H1 (cell line): ENCODE data around the gene ETNK1. TPM values are rescaled to one million over a fixed set of nuclear protein-coding genes. Genes with fewer than 3 reads are reported as not detected.

Source experiments
- CTCF ChIA-PET: fragments of 300-600 bp; sonication (Branson Sonifier 250); formaldehyde crosslinking; loops from one replicate; lab custom pipeline; 2021; ENCODE audit not compliant: partially characterized antibody; lab: Charles Lee
- POLR2A ChIA-PET: fragments of 300-600 bp; sonication (Branson Sonifier 250); formaldehyde crosslinking; loops from one replicate; lab custom pipeline; 2021; ENCODE audit warnings: inconsistent platforms; ENCODE audit not compliant: partially characterized antibody; lab: Charles Lee
- DNase-seq, 2 experiments: peaks; one replicate each; pipeline versions ENCODE4 v3.0.0 to v3.0.0-alpha.2; 2010 to 2022; ENCODE audit warnings: low spot score in 2 of 2, low read depth in 1 of 2, mixed read lengths in 1 of 2
- FAIRE-seq: peaks from 2 replicates; lab custom pipeline; 2011; peaks lifted over from hg19 to GRCh38; lab: Jason Lieb, UNC
- H2AFZ ChIP-seq: 2 replicates; pipeline ENCODE4 v1.8.1; 2012; ENCODE audit warnings: low read length, inconsistent platforms
- H2AK5ac ChIP-seq: 2 replicates; pipeline ENCODE4 v1.6.1; 2013; ENCODE audit warnings: low read depth, low read length
- H2BK120ac ChIP-seq: replicated peaks from 2 replicates; pipeline ENCODE3; 2013; ENCODE audit warnings: low read depth, low read length, inconsistent platforms
- H2BK12ac ChIP-seq: 2 replicates; pipeline ENCODE4 v1.6.1; 2013; ENCODE audit warnings: low read depth, low read length
- H2BK15ac ChIP-seq: 2 replicates; pipeline ENCODE4 v1.6.1; 2013; ENCODE audit warnings: low read length
- H2BK20ac ChIP-seq: 2 replicates; pipeline ENCODE4 v1.6.1; 2013; ENCODE audit warnings: low read length
- H2BK5ac ChIP-seq: 2 replicates; pipeline ENCODE4 v1.6.1; 2013; ENCODE audit warnings: low read depth, low read length
- H3K14ac ChIP-seq: 2 replicates; pipeline ENCODE4 v1.6.1; 2013; ENCODE audit warnings: inconsistent platforms; ENCODE audit not compliant: insufficient read length
- H3K18ac ChIP-seq: 2 replicates; pipeline ENCODE4 v1.6.1; 2013; ENCODE audit warnings: low read length; ENCODE audit errors: extremely low read depth
- H3K23ac ChIP-seq: 2 replicates; pipeline ENCODE4 v1.6.1; 2013; ENCODE audit warnings: inconsistent platforms; ENCODE audit not compliant: insufficient read length
- H3K23me2 ChIP-seq: 2 replicates; pipeline ENCODE4 v1.6.1; 2013; ENCODE audit warnings: low read depth, low read length
- H3K27ac ChIP-seq: 2 replicates; pipeline ENCODE4 v1.6.1; 2011; ENCODE audit warnings: low read depth, low read length, inconsistent platforms
- H3K27me3 ChIP-seq, 4 experiments: replicated peaks in 1 of 4; 1 replicate in 1 of 4; 2 replicates in 3 of 4; pipeline versions ENCODE4 v1.6.1 to v1.8.1; 2011 to 2013; ENCODE audit warnings: low read length in 3 of 4, mild to moderate bottlenecking in 3 of 4, inconsistent platforms in 2 of 4, mixed read lengths in 2 of 4, moderate library complexity in 1 of 4; ENCODE audit not compliant: control insufficient read depth in 3 of 4, insufficient read depth in 3 of 4; ENCODE audit errors: extremely low read depth in 1 of 4
- H3K36me3 ChIP-seq, 4 experiments: 2 replicates each; pipeline versions ENCODE4 v1.6.1 to v1.8.1; 2011 to 2013; ENCODE audit warnings: mild to moderate bottlenecking in 4 of 4, low read length in 3 of 4, moderate library complexity in 2 of 4, control low read depth in 1 of 4, inconsistent platforms in 1 of 4; ENCODE audit not compliant: insufficient read depth in 4 of 4, control insufficient read depth in 2 of 4
- H3K4ac ChIP-seq: replicated peaks from 2 replicates; pipeline ENCODE3; 2013; ENCODE audit warnings: low read length, low read depth, mixed read lengths, inconsistent platforms; ENCODE audit not compliant: insufficient read length
- H3K4me1 ChIP-seq, 4 experiments: replicated peaks in 1 of 4; 1 replicate in 1 of 4; 2 replicates in 3 of 4; pipeline versions ENCODE4 v1.6.1 to v1.8.1; 2011 to 2013; ENCODE audit warnings: low read length in 3 of 4, inconsistent platforms in 2 of 4, mixed read lengths in 1 of 4; ENCODE audit not compliant: insufficient read depth in 4 of 4, control insufficient read depth in 3 of 4
- H3K4me2 ChIP-seq, 2 experiments: 2 replicates each; pipeline versions ENCODE4 v1.6.1 to v1.8.1; 2011 to 2013; ENCODE audit warnings: low read depth in 2 of 2, low read length in 2 of 2, control low read depth in 1 of 2, inconsistent platforms in 1 of 2, mild to moderate bottlenecking in 1 of 2; ENCODE audit not compliant: insufficient read depth in 1 of 2
- H3K4me3 ChIP-seq, 4 experiments: fragments of 200-600, 300-600 bp in 1 of 4; sonication (generic), shearing (Covaris generic), sonication (Bioruptor Twin) in 1 of 4; 2 replicates each; pipeline versions ENCODE4 v1.5.1 to v1.8.1; 2011 to 2016; ENCODE audit warnings: low read length in 4 of 4, low read depth in 3 of 4, control low read depth in 2 of 4, inconsistent platforms in 2 of 4, mild to moderate bottlenecking in 2 of 4, mixed read lengths in 1 of 4, moderate library complexity in 1 of 4; ENCODE audit not compliant: insufficient read depth in 2 of 4; ENCODE audit errors: extremely low read depth in 1 of 4
- H3K56ac ChIP-seq: replicated peaks from 2 replicates; pipeline ENCODE3; 2013; ENCODE audit warnings: low read depth, mild to moderate bottlenecking, mixed read lengths, low read length, inconsistent platforms; ENCODE audit not compliant: insufficient read length
- H3K79me1 ChIP-seq: 2 replicates; pipeline ENCODE4 v1.6.1; 2013; ENCODE audit warnings: low read depth, low read length, control low read depth
- H3K79me2 ChIP-seq, 2 experiments: 2 replicates each; pipeline versions ENCODE4 v1.6.1 to v1.8.1; 2012 to 2013; ENCODE audit warnings: low read length in 2 of 2, mild to moderate bottlenecking in 2 of 2, inconsistent platforms in 1 of 2; ENCODE audit not compliant: insufficient read depth in 2 of 2, control insufficient read depth in 1 of 2
- H3K9ac ChIP-seq, 4 experiments: replicated peaks in 1 of 4; 1 replicate in 1 of 4; 2 replicates in 3 of 4; pipeline versions ENCODE4 v1.6.1 to v1.8.1; 2011 to 2013; ENCODE audit warnings: low read depth in 3 of 4, low read length in 3 of 4, control low read depth in 2 of 4, mild to moderate bottlenecking in 2 of 4, moderate library complexity in 2 of 4, inconsistent platforms in 1 of 4; ENCODE audit errors: extremely low read depth in 1 of 4
- H3K9me3 ChIP-seq, 2 experiments: 2 replicates each; pipeline versions ENCODE4 v1.6.1 to v1.8.1; 2012 to 2013; ENCODE audit warnings: mild to moderate bottlenecking in 2 of 2, moderate library complexity in 2 of 2, control low read depth in 1 of 2, inconsistent platforms in 1 of 2, low read depth in 1 of 2, low read length in 1 of 2, mixed read lengths in 1 of 2; ENCODE audit not compliant: insufficient read depth in 2 of 2
- H4K20me1 ChIP-seq, 2 experiments: replicated peaks in 1 of 2; 2 replicates each; pipeline versions ENCODE3 to v1.8.1; 2011 to 2013; ENCODE audit warnings: inconsistent platforms in 2 of 2, low read length in 2 of 2, mild to moderate bottlenecking in 1 of 2; ENCODE audit not compliant: insufficient read depth in 2 of 2, control insufficient read depth in 1 of 2
- H4K5ac ChIP-seq: 2 replicates; pipeline ENCODE4 v1.6.1; 2013; ENCODE audit warnings: low read length, low read depth, mixed read lengths, inconsistent platforms; ENCODE audit not compliant: insufficient read length
- H4K8ac ChIP-seq: 2 replicates; pipeline ENCODE4 v1.8.0; 2013; ENCODE audit warnings: mild to moderate bottlenecking, moderate library complexity, low read length, inconsistent platforms; ENCODE audit not compliant: insufficient read depth; ENCODE audit errors: extremely low read depth
- H4K91ac ChIP-seq: replicated peaks from 2 replicates; pipeline ENCODE3; 2013; ENCODE audit warnings: low read length, mixed read lengths, inconsistent platforms; ENCODE audit not compliant: insufficient read length
- ATF2 ChIP-seq: IDR thresholded peaks from 2 replicates; pipeline ENCODE4 v1.6.1; 2012; ENCODE audit warnings: low read length, inconsistent platforms
- WGBS, 2 experiments: shearing (Covaris generic) in 1 of 2; methylation state at CpG; one replicate each; pipeline versions ENCODE4 v1.1.6 to v1.1.7; 2013 to 2015; ENCODE audit warnings: low lambda C conversion rate in 2 of 2, mixed read lengths in 2 of 2, inconsistent platforms in 1 of 2, low coverage in 1 of 2, missing lambda C conversion rate in 1 of 2; ENCODE audit not compliant: insufficient replicate concordance in 2 of 2, insufficient coverage in 1 of 2, insufficient read length in 1 of 2; ENCODE audit errors: extremely low coverage in 1 of 2, missing lambda C conversion rate in 1 of 2; 5-methylcytosine and 5-hydroxymethylcytosine counted together
- polyA plus RNA-seq, 7 experiments: library from polyadenylated mRNA; depleted of rRNA in 3 of 7; stranded (reverse) in 5 of 7; unstranded in 2 of 7; fragments of >200 nt in 5 of 7; fragments of 200-250 nt in 2 of 7; gene quantifications; 1 replicate in 5 of 7; 2 replicates in 1 of 7; 4 replicates in 1 of 7; pipeline versions ENCODE4 v1.2.1 to v1.2.3, GENCODE V29; 2011 to 2013; ENCODE audit warnings: missing spikeins in 2 of 7, mixed read lengths in 2 of 7
- total RNA-seq: library from RNA; stranded (reverse); fragmentation: NEBNext Ultra II Directional; extraction: Animal tissue kit (Norgen Biotek cat#: 25700); gene quantifications from 2 replicates; pipeline ENCODE4 v1.2.1, GENCODE V29; 2021

Gene ETNK1
- total and polyA plus RNA-seq, 2 of the 8 experiments (the other 6 are each of a cell fraction or from before 2014, with no cell fraction given), result 11.6 to 82.7 TPM

- FAIRE-seq (no peak), DNase-seq (no peak)
- H3K27me3 ChIP-seq, result no peaks in the 10 kb centered on the region
- no peaks in the 10 kb centered on the region for H3K36me3 ChIP-seq
- no peak overlapping the region for H3K4me2 ChIP-seq
- no peak overlapping the region for H3K4ac ChIP-seq
- ChIA-PET CTCF (interaction anchor here (0.6 to 1.3 kb wide), 3 partner anchors 11 to 328 kb away, joined by 3 read pairs; no protein-coding TSS in a partner anchor), POLR2A (no interaction called here)
- no peak overlapping the region for H2BK20ac ChIP-seq
- 92% methylated on average over 2 of the region's 2 CpGs; no CpG with 5 or more reads in 1 of the 2 experiments for WGBS, 2 experiments
- no peak overlapping the region for H3K23ac ChIP-seq
- H4K8ac ChIP-seq, result no peak overlapping the region
- H4K20me1 ChIP-seq, result no peaks in the 10 kb centered on the region
- no peak overlapping the region for H3K14ac ChIP-seq
- no peak overlapping the region for H2BK5ac ChIP-seq
- no peaks in the 10 kb centered on the region for H3K23me2 ChIP-seq
- H4K91ac ChIP-seq, result no peak overlapping the region
- no peaks in the 10 kb centered on the region for H3K79me2 ChIP-seq
- H2BK12ac ChIP-seq, result no peak overlapping the region
- no peak overlapping the region for H3K18ac ChIP-seq
- H2BK15ac ChIP-seq, result no peak overlapping the region
- H3K9me3 ChIP-seq, result no peaks in the 10 kb centered on the region
- H3K4me1 ChIP-seq, result peaks cover 0 to 8% (median 2%) of the 10 kb centered on the region in 4 experiments; a peak in 4 of 7 replicates
- no peak overlapping the region for H3K4me3 ChIP-seq
- H2BK120ac ChIP-seq, result no peak overlapping the region
- H3K56ac ChIP-seq, result no peak overlapping the region
- no peak overlapping the region for H4K5ac ChIP-seq
- H3K9ac ChIP-seq, result no peak overlapping the region
- H3K79me1 ChIP-seq, result no peaks in the 10 kb centered on the region
- H2AFZ ChIP-seq, result no peak overlapping the region
- H3K27ac ChIP-seq, result no peak overlapping the region
- no peak overlapping the region for H2AK5ac ChIP-seq
- no peak for TF ChIP-seq ATF2
Measured at GRCh38 chr12:22702690-22703089, 77.7 kb downstream of the ETNK1 start.
